IPS-NIHi7 (cell line): ENCODE data around the gene ZBTB39.
"Not testable (repeated sequence)": the region's sequence is repeated elsewhere in the genome, so short reads cannot be mapped to it uniquely, and the experiment has no call there.

Source experiments
- DNase-seq: peaks from one replicate; pipeline ENCODE4 v3.0.0; 2012; ENCODE audit warnings: mixed read lengths; ENCODE audit errors: extremely low spot score

ZBTB39 gene

DNA sequence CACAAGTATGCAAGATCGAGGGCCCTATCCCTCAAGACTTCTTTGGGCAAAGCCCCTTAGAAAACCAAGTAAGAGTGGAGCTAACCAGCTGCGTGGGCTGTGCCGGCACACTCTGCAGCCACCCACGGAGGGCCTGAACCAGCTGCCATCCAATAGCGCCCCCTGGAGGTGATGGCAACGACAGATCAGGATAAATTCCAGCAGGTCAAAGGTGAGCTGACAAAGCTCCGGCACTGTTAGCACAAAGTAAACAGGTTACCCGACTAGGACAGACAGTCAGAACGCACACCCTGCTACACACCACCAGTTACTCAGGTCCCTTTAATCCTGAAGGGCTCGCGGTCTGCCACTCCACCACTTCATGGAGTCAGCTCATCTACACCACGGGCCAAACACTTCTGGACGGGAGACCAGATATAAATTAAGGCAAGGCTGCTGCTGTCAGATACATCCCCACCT, 4.9 kb downstream of the ZBTB39 start:
- peak; percentile 93 for DNase-seq

GRCh38 chr12:57000393-57000792, 6.0 kb downstream of the ZBTB39 start:
- no peak for DNase-seq

DNA sequence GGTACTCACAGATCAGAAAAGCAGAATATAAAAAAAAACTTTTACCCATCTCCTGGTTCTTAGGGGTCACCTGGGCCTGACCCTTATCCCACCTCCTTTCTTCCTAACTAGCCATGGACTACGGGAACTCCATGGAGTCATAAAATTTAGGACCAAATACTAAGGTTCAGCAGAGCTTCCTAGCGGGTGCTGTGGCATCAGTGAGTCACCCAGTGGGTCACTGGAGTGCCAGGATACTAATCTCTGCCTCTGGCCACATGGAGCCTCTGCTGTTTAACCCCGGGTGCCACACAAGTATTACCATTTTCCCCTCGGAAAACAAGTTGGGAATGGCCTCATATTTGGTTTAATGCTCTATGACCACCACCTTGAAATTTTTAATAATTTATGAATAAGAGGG, 6.9 kb downstream of the ZBTB39 start:
- DNase-seq = no peak

DNA sequence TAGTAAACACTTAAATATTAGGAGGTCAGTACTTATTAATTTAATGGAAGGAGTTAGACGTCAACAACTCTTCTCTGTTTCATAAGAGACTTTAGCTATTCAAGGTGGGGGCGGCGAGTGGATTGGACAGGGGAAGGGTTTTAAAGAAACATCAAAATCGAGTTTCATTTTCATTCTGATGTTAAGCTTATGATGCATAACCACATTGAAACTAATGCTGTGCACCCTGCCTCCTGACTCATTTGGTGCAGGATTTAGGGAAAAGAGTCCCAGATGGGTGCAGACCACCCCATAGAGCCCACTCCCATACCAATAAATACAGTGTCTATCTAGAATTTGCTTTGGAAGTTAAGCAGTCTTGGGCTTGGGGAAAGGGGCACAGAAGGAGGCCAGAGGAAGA, 7.4 kb downstream of the ZBTB39 start:
- no peak for DNase-seq

- no peak for DNase-seq
Observed at GRCh38 chr12:56998316-56998715, 8.0 kb downstream of the ZBTB39 start.

GRCh38 chr12:56996793-56997545, 9.4 kb downstream of the ZBTB39 start:
- no peak for DNase-seq

- DNase-seq = no peak
Observed at GRCh38 chr12:56995930-56996496, 10.3 kb downstream of the ZBTB39 start.

GRCh38 chr12:56995201-56995929, 11.0 kb downstream of the ZBTB39 start:
- DNase-seq = no peak

- DNase-seq = no peak
Observed at GRCh38 chr12:56994231-56994746, 12.1 kb downstream of the ZBTB39 start.

DNA sequence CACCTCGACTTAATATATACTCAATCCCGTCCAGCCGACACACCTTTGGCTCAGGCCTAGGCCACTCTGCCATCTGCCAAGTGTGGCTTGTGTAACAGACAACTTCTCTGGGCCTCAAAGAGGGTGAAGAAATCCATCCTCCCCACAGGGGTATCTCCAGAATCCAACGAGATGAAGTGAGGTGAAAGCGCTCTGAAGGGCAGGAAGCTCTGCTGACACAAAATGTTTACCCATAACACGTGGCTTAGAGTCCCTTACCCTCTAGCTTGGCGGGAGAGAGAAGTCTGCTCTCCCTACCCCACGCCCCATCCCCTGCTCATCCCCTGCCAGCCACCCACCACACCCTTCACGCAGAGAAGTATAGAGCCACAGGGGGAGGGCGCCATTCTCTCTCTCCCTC, 13.0 kb downstream of the ZBTB39 start:
- no peak for DNase-seq

- no peak for DNase-seq
Observed at GRCh38 chr12:56991319-56992246, 14.8 kb downstream of the ZBTB39 start.

GRCh38 chr12:56990648-56991318, 15.6 kb downstream of the ZBTB39 start:
- no peak for DNase-seq

GRCh38 chr12:56989861-56990610, 16.3 kb downstream of the ZBTB39 start:
- DNase-seq = no peak

DNA sequence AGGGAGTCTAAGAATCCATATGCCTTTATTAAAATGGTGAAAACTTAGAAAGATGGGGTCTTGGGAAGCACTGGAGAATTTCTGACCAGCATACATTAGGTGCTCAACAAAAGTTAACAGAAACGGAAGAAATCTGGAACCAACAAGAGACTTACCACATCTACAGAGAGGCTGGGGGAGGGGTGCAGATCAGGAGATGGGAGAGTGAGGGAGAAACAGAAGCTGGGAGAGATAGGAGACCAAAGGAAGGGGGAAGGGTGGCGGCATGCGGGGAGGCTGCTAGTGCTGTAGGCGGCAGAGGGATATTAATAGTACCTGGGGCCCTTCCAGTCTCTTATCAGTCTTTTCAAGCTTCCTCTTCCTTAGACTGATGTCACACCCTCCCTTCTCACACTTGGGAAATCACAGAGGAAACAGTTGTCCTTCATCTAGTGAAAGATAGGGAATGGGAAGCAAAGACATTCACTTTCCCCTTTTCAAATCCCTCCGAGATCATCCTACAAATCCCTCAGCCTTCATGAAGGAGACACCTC, 18.1 kb downstream of the ZBTB39 start:
- DNase-seq = peak; percentile 43

DNA sequence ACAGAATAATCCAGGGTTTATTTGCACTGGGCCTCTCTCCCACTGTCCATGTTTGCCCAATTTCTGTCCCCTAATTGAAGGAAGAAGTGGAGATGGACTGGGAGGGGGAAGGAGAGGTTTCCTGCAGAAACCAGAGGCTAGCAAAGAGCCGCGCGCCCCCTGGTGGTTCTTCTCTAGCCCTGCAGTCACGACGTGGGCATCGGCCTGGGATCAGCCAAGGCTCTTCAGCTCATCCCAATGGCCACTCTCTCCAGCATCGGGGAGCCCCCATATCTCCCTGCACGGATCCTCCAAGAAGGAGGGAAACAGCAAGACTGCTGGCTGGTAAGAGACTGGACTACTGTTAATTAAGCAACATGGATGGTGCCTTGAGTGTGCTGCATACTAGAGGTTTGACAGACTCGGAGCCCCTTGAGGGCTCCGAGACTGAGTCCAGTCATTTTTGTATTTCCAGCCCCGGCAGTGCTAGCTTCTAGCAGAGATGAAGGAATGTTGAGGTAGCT, 18.7 kb downstream of the ZBTB39 start:
- peak; percentile 93 for DNase-seq

DNA sequence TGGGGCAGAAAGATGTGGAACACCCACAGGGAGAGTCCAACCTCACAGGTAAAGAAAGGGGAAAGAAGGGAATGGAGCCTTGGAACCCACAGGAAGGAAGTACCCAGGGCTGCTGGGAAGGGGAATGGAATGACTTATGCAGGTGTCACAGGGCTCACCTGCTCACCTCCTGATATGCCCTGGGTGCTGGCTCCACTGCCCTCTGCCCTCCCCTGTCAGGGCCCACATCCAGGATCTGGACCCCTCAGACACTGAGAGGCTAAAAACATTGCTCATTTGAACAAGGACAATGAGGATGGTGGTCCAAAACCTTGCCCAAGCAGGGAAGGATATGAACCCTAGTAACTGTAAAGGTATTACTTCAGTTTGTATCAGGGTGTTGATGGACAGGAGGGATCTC, 19.3 kb downstream of the ZBTB39 start:
- no peak for DNase-seq

- DNase-seq = not testable (repeated sequence)
Observed at GRCh38 chr12:56985714-56986113, 20.6 kb downstream of the ZBTB39 start.

DNA sequence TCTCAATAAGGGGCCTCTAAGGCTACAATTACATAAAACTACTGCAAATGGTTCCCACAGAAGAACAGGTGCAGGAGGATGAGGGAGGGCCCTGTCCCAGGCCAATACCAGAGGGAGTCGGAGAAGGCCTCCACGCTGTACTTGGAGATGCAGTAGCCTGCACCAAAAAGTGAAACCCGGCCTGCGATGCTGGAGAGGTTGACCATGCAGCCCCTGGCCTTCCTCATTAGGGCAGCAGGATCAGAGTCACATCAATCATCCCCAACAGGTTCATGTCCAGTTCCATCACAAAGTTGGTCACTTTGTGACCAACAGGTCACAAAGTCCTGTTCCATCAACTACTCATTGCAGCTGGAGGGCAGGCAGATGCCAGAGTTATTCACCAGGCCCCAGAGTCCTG, 23.0 kb downstream of the ZBTB39 start:
- no peak for DNase-seq

DNA sequence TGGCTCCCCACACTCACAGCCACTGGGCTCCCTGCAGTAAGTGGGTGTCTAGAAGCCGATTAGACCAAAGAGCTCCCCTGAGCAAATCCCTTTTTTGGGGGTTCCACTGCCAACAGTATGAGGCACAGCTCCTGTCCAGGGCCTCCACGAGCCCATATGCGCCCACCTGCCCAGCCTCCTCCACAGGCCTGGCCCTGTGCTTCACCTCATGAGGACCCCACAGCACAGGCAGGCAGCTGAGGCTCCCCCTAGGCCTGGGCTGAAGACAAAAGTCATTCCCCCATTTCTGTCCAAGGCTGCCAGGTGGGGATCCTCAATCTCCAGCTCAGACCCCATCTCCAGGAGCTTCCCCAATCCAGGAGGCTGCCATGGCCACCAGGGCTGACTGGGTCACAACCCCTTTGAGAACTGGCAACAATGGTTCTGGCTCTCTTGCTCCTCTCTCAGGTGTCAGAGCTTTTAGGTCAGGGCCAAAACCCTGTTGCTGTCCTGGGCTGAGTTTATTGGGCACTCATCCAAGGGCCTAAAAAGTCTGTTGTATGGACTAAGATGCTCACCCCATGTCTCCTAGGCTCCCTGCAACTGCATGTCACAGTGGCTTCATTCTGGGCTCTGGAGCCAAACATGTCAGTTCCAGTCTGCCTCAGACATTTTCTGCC, 23.6 kb downstream of the ZBTB39 start:
- DNase-seq = not testable (repeated sequence)
